Epithelial cell of proximal tubule (primary cell): ENCODE results near the gene DDX50. TPM values are rescaled to one million over a fixed set of nuclear protein-coding genes. Genes with fewer than 3 reads are reported as not detected.

ENCODE experiments used
- DNase-seq: peaks from one replicate; pipeline ENCODE4 v3.0.0-alpha.2; 2011; ENCODE audit warnings: low read depth
- H3K4me3 ChIP-seq: 2 replicates; pipeline ENCODE4 v1.5.1; 2011; ENCODE audit warnings: low read depth, mild to moderate bottlenecking, low read length
- total RNA-seq: library from RNA; depleted of rRNA; stranded (reverse); fragments of >200 nt; gene quantifications from 2 replicates; pipeline ENCODE4 v1.2.3, GENCODE V29; 2015
- TF ChIP-seq, protein P1 (sequence below): conservative IDR thresholded peaks from 2 replicates; pipeline ENCODE4 v1.5.1; 2012; ENCODE audit warnings: low read depth, mild to moderate bottlenecking, low read length

DDX50 gene
- total RNA-seq, 1 donor from 2014 or later: 35.6 TPM

DNA sequence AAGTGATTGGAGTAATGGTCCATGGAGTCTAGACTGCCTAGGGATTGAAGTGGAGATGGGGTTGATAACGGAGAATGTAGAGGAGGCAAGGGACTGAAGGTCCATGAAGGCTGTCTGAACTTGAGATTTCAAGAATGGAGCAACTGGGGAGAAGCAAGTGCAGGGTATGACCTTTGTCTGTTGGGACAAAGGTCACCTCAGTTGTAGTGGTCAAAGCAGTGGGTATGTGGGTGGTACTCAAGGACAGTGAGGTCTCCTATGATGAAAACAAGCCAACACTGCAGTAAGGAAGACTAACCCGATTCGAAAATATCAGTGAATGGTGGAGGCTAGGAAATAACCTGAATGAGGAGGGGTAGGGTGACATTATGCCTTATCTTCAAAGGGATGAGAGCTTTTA lies 49.5 kb downstream of the DDX50 start:
- no peak overlapping the region for H3K4me3 ChIP-seq
- no peak for DNase-seq

DNA sequence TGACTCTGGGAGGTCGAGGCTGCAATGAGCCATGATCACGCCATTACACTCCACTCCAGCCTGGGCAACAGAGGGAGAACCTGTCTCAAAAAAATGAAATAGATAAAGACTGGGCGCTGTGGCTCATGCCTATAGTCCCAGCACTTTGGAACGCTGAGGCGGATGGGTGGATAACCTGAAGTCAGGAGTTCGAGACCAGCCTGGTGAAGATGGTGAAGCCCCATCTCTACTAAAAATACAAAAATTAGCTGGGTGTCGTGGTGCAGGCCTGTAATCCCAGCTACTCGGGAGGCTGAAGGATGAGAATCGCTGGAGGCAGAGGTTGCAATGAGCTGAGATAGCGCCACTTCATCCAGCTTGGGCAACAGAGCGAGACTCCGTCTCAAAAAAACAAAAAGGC lies 53.8 kb downstream of the DDX50 start:
- peak overlapping the region; percentile 68 for H3K4me3 ChIP-seq
- TF ChIP-seq, protein P1, sequence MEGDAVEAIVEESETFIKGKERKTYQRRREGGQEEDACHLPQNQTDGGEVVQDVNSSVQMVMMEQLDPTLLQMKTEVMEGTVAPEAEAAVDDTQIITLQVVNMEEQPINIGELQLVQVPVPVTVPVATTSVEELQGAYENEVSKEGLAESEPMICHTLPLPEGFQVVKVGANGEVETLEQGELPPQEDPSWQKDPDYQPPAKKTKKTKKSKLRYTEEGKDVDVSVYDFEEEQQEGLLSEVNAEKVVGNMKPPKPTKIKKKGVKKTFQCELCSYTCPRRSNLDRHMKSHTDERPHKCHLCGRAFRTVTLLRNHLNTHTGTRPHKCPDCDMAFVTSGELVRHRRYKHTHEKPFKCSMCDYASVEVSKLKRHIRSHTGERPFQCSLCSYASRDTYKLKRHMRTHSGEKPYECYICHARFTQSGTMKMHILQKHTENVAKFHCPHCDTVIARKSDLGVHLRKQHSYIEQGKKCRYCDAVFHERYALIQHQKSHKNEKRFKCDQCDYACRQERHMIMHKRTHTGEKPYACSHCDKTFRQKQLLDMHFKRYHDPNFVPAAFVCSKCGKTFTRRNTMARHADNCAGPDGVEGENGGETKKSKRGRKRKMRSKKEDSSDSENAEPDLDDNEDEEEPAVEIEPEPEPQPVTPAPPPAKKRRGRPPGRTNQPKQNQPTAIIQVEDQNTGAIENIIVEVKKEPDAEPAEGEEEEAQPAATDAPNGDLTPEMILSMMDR: no peak
- no peak for DNase-seq

More for the DNA sequence above, 49.5 kb downstream of the DDX50 start:
- TF ChIP-seq, protein P1: no peak

DNA sequence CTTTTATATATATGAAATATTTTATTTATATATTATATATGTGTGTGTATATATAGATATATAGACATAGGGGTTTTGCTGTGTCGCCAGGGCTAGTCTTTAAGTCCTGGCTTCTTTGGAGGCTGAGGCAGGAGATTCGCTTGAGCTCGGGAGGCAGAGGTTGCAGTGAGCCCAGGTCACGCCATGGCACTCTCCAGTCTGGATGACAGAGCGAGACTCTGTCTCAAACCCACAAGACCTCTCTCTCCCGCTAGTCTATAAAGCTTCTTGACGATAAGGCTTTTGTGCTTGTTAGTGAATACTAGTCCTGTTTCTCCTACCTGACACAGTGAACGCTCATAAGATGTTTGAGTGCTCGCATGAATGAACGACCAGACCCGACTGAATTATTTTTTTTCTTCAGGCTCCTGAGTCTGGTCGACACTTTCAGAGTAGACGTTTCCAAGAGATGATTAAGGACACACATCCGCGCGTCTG lies 54.3 kb downstream of the DDX50 start:
- TF ChIP-seq, protein P1: no peak
- no peak for DNase-seq
- H3K4me3 ChIP-seq: peak overlapping the region; percentile 68

DNA sequence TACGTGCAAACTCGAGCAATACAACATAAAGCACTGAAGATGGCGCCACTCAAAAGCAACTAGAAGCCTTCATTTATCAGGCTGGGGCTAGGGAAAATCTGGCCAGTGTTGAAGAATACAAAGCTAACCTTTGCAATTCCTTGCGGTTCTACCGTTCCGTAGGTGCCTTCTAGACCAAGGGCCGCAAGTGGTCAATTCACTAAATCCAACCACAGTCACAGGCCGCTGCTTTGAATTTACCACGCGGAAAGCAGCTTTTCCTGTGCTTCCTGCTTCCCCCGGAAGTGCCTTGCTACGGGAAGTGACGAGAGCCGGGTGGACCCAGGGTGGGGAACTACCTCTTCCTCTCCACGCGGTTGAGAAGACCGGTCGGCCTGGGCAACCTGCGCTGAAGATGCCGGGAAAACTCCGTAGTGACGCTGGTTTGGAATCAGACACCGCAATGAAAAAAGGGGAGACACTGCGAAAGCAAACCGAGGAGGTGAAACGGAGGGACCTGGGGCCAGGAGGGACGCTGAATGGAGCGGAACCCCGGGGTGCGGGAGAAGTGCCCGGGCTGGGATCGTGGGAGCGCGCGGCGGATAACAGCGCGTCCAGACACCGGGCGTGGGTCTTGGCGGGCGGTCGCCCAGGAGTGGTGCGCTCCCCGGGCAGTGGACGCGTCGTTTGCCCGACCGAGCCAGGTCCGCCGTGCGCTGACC lies 54.9 kb downstream of the DDX50 start, which contains the start of gene DDX21:
DDX21 (plus strand) TSS at position 339 of the 701 bp plus-strand sequence; CDS start at position 395, 56 bp downstream.
- TF ChIP-seq, protein P1: peak; percentile 66
- peak; percentile 80 for DNase-seq
- peak within 1 kb of the TSS; percentile 68 for H3K4me3 ChIP-seq

DNA sequence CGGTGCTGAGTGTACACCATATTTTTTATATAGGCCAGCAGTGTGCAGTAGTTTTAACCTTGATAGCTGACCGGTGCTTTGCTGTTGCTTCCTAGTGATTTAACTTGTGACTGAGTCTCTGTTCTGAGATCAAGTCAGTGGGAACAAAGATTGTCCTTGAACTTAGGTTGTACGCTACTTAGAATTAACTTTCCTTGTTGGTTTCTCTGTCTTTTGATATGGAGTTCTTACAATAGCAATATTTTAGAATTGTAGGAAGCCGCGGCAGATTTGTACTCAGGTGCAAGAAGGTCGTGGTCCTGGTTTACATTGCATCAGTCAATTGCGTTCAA lies 56.1 kb downstream of the DDX50 start:
- peak overlapping the region; percentile 68 for H3K4me3 ChIP-seq
- TF ChIP-seq, protein P1: no peak
- no peak for DNase-seq

DNA sequence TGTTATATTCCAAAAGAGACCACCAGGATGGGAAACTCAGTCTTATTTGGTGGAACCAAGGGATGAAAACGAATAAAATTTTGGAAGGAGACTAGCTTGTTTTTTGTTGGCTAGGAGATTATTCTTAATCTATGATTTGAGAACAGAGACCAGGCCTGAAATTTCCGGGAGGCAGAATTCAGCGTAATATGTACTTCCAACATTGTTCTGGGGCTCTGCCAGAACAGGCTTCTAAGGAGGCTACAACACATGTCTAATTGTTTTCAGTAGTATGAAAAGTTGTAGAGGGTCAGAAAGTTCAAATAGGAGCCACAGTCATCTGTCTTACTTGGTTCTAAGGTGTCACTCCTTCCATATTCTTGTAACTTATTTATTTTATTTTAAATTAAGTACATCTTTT lies 56.5 kb downstream of the DDX50 start:
- H3K4me3 ChIP-seq: peak overlapping the region; percentile 68
- TF ChIP-seq, protein P1: no peak
- DNase-seq: no peak
